HG03571 (cell line): Measurements from ENCODE around the gene EME1.
"Not testable (repeated sequence)": the region's sequence is repeated elsewhere in the genome, so short reads cannot be mapped to it uniquely, and the experiment has no call there.

ENCODE experiments used
- ATAC-seq: cut with Tn5 transposase; IDR thresholded peaks from one replicate; pipeline ENCODE4 v1.9.1; 2021; ENCODE audit not compliant: unreplicated experiment

EME1 gene

DNA sequence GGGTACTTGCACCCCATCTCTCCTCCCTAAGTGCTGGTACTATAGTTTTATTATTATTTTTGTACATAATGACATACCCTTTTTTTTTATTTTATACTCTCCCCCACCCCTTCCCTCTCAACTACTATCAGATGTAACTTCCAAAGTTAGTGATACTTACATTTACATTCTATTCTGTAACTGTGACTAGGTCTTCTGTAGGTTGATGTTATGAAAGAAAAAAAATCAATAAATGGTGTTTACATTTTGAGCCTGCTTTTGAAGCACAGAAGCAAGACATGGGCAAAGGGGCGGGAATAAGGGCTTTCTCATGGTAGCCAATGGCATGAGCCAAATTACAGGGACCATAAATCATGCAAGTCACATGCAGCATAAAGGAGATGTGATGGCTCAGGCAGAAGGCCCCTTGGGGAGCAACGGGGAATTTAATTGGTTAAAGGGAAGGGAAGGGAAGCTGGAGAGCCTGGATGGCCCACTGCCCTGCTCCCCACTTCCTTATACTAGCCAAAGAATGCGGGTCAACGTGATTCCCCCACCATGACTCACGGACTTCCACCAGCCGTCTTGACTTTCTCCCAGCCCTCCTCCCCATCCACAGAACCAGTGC is 50.6 kb downstream of the EME1 start:
- no peak for ATAC-seq

DNA sequence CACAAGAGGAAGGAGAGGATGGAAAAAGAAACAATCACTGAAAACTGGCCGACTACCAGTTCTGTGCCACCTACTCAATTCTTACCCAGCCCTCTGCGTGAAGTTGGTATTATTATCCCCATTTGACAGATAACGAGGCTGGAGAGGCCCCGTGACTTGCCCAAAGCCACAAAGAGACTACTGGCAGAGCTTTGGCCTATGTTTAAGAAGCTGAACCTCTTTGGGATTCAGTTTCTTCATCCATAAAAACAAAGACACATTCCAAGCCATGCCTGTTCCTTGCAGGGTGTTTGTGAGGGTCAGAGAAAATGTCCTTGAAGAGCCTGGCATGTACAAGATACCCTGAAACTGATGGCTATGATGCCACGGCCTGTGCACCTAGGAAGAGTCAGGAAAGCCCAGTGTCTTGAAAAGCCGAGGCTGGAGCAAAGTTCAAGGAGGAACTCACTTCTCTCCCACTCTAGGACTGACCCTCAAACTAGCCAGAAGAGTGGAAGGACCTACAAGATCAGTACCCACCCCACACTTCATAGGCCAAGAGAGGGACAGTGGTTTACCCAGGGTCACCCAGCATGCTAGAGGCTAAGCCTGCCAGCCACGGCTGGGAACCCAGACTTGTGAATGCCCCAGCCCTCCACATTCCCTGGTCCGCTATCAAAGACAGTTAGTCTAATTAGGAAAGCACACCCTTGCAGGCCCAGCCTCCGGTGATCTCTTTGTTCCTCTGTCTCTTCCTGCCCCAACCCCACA is 51.4 kb downstream of the EME1 start:
- ATAC-seq: no peak

DNA sequence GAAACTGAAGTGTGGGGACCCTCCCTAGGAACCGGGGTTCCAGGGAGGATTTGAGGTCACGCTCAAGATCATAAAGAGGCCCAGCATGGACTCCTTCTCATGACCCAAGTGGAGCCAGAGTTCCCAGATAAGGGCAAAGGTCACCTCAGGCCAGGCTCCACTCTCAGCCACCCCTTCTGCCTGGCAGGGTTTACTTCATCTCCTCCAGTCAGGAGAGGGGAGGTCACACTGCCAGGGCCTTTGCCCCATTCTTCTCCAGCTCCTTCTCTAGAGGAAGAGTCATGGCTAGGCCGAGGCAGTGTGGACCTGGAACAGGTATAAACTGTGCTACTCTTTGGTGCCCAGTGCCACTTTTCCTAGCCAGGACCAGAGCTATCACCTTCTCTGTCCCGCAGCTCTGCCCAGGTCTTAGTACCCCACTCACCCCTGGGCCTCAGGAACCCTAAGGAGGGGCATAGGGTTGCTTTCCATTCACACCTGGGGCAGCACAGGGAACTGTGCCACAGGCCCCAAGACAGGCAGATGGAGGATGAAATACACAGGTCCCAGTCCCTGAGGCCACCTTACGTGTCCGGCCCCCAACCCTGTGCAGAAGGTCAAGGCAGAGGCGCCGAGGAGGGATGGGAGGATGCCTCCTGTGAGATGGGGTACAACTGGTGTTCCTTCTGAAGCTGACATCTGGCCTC is 52.1 kb downstream of the EME1 start:
- ATAC-seq: no peak

DNA sequence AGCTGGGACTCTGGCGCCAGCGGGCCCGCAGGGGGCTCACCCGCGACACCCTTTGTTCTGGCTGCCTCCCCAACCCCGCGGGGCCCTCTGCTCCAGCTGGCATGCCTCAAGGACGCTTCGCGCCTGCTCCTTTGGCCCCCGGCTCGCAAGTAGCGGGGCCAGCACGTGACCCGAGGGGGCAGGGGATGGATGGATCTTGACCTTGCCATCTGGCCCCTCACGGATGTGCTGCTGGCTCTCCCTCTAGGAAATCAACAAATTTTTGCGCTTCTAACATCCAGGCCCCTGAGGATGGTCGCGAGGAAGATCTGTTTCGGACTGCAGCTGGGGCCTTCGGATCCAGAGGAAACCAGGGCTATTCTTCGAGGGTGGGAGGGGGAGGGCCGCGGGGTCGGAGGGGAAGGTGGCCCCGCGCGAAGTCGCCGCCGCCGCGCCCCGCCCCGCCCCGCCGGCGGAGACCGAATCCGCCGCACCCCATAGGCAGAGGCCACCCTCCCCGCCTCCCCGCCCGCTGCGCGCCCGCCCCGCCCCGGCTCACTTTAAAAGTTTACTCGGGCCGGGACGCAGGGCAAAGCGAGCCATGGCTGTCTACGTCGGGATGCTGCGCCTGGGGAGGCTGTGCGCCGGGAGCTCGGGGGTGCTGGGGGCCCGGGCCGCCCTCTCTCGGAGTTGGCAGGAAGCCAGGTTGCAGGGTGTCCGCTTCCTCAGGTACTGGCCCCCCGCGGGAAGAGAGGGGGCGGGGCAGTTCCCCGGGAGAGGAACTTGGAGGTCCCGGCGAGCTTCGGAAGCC is 52.8 kb downstream of the EME1 start, which contains the start of gene ACSF2:
TSS of gene ACSF2 (plus strand) at position 537 of the 790 bp plus-strand sequence. CDS start at position 581, 44 bp downstream.
- ATAC-seq: no peak

DNA sequence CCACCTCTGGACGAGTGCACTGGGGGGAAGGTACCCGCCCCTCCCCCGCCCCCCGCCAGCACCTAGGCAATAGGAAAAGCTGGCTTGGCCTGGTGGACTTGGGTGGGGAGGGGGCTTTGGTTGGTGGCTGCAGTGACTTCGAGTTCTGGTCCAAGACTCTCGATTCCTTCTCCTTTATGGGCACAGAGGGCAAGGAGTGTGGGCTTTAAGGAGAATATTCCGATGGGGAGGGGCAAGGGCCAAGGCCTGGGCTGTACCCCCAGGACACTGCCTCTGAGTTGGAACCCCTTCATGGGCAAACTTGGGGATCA is 53.4 kb downstream of the EME1 start:
- no peak for ATAC-seq

DNA sequence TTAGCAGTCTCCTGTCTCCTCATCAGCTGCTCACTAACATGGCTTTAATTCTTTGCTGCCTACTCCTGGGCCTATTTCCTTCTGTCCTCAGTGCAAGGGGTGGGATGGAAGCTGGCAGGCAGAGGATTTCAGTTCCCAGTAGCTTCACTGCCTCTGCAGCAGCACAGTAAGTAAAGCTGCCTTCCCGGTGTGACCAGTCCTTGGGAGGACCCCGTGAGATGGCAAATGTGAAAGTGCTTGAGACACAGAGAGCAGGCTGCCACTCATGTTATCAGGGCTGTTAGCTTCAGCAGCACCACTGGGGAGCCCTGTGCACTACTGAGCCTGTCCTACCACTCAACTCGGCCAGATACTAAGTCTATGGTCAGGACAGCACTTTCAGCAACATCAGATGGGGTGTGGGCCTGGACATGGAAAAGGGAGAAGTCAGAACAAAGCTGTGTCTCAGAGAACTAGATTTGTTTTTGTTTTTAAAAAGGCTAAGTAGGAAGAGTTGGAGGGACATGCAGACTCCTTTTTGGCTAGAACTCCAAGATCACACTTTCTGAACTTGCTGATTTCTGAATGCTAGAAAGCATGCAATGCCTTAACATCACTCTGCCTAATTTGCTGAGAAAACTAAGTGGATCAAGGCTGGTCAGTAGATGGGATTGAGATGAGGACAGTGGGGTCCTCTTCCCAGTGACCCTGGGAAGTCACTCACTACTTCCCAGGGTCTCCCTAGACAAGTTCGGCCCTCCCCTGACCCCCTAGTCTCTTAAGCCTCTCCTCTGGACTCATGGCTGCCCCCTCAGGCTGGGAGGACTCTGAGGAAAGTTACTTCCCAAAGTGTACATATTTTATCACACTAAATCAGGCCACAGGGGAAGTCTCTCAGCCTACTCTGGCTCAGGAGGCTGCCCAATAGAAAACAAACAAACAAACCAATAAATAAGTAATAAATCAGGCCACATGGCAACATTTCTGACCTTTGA is 54.1 kb downstream of the EME1 start:
- no peak for ATAC-seq

DNA sequence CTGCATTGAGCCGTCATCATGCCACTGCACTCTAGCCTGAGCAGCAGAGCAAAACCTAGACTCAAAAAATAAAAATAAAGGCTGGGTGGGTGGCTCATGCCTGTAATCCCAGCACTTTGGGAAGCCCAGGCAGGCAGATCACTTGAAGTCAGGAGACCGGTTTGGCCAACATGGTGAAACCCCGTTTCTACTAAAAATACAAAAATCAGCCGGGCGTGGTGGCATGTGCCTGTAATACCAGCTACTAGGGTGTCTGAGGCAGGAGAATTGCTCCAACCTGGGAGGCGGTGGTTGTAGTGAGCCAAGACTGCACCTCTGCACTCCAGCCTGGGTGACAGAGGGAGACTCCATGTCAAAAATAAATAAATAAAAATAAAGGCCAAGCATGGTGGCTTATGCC is 55.1 kb downstream of the EME1 start:
- ATAC-seq: not testable (repeated sequence)

DNA sequence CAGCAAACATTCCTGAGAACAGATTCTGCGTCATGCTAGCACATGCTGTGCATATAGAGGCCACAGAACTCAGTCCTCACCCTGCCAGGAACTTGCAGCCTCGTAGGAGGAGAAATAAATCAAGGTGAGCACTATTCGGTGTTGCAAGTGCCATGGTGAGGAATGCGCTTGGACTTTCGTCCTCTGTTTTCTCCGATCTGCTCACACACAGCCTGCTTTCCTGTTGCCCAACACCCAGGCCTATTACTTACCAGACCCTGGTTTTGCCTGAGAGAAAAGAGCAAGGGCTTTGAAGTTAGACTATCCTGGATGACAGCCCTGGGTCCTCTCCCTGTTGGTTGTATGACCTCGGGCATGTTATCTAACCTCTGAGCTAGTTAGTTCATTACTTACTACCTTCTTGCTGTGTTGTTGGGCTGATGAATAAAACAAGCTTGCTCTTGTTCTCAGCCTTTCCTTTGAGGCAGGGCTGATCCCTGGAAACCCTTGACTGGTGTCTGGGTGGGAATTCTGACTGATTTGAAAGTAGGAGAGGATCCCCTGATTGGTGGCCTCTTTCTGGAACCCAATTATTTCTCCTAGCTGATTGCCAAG is 55.9 kb downstream of the EME1 start:
- no peak for ATAC-seq

DNA sequence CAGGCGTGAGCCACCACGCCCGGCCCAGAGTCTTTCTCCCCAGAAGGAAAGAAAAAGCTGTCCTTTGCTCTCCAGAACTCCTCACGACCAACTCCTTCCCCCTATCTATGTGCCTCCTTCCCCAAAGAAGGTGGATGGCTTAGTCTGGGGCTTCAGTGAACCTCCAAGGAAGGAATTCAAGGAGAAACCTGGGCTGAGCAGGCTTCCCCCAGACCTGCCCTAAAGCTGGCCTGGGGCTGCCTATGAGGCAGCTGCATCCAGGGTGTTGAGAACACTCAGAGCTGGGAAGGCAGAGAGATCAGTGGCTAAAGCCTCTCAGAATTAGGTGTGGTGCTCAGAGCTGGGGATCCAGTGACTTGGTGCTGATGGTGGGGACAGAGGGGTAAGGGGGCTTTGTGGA is 56.8 kb downstream of the EME1 start:
- no peak for ATAC-seq
